ENCODE results near the gene DUOX1. TPM values are rescaled to one million over a fixed set of nuclear protein-coding genes. Genes with fewer than 3 reads are reported as not detected.

DUOX1 gene
- total and polyA plus RNA-seq, 2 donors (not counting 3 experiments of a cell fraction or from before 2014, with no cell fraction given): not detected

- Histone ChIP-seq H3K27ac (ENCODE audit: insufficient read depth, low read depth, low read length) (no peak overlapping the region), H4K20me1 (replicated peaks; ENCODE audit: control insufficient read depth, extremely low read depth, insufficient read depth, low read length) (no peaks in the 10 kb centered on the region), H3K27me3 (ENCODE audit: control insufficient read depth in 2 of 2, insufficient read depth in 2 of 2, low read length in 2 of 2) (peaks cover 23 to 26% of the 10 kb centered on the region in 2 experiments), H3K9ac (replicated peaks; ENCODE audit: extremely low read depth, insufficient read depth, low read length) (no peak overlapping the region), H3K36me3 (ENCODE audit: control insufficient read depth in 2 of 2, extremely low read depth in 1 of 2, insufficient read depth in 2 of 2, low read length in 2 of 2) (no peaks in the 10 kb centered on the region), H3K4me1 (ENCODE audit: control insufficient read depth, extremely low read depth, insufficient read depth, low read length) (no peaks in the 10 kb centered on the region), H3K4me3 (replicated peaks in 1 of 3; ENCODE audit: insufficient read depth in 1 of 3, low read depth in 1 of 3, low read length in 3 of 3) (no peak overlapping the region), H3K79me2 (ENCODE audit: control insufficient read depth, insufficient read depth, low read length) (no peaks in the 10 kb centered on the region), H2AFZ (ENCODE audit: low read depth, low read length) (no peak overlapping the region), H3K9me3 (replicated peaks; ENCODE audit: control insufficient read depth, insufficient read depth, low read length) (no peaks in the 10 kb centered on the region), H3K9me1 (replicated peaks; ENCODE audit: control insufficient read depth, extremely low read depth, insufficient read depth, low read length) (no peaks in the 10 kb centered on the region), H3K4me2 (ENCODE audit: insufficient read depth, low read length) (no peak overlapping the region)
- no TSS peak for BruUV-seq (replicated peaks)
- no peak for FAIRE-seq
- TF ChIP-seq MAX (IDR thresholded peaks at IDR 0.05; ENCODE audit: insufficient read depth, insufficient read length) (no peak), JUN (IDR thresholded peaks at IDR 0.05; ENCODE audit: borderline replicate concordance, insufficient read depth, insufficient read length, low read depth) (no peak), MYC (IDR thresholded peaks at IDR 0.05; ENCODE audit: low read depth, low read length) (no peak), POLR2AphosphoS5 (IDR thresholded peaks at IDR 0.05; ENCODE audit: insufficient read depth, low read depth, low read length) (no peak), CTCF (IDR thresholded peaks at IDR 0.05; ENCODE audit: extremely low read depth in 1 of 2, insufficient read depth in 1 of 2, low read depth in 1 of 2, low read length in 2 of 2) (no peak), FOS (IDR thresholded peaks at IDR 0.05; ENCODE audit: borderline replicate concordance, insufficient read depth, low read length) (no peak), GATA2 (IDR thresholded peaks at IDR 0.05; ENCODE audit: insufficient read depth, insufficient read length, low read depth, low read length) (no peak), POLR2A (IDR thresholded peaks at IDR 0.05; ENCODE audit: low read depth, low read length) (no peak), EZH2 (IDR thresholded peaks at IDR 0.05; ENCODE audit: borderline replicate concordance, low read depth, low read length, severe bottlenecking) (no peak)
- ChIA-PET POLR2A (no interaction called here), CTCF (no interaction called here)
- dilution Hi-C loops (cut with MboI; ENCODE audit: extremely low pct_ligation_motif_present, low sequenced_read_pairs) (no loop called here), intact Hi-C loops (cut with micrococcal nuclease) (no loop called here)
- no peak for DNase-seq (ENCODE audit: low read depth, low spot score)
Measured at GRCh38 chr15:45083223-45083622, 46.6 kb upstream of the DUOX1 start.
